NCI-H345 treated with DMSO at 0.1 percent for 48 hours (cell line): ENCODE measurements around the gene RUNX3.
"Not testable (repeated sequence)": the region's sequence is repeated elsewhere in the genome, so short reads cannot be mapped to it uniquely, and the experiment has no call there.

Experiments
- DNase-seq: peaks from one replicate; lab custom pipeline; 2025; ENCODE audit not compliant: unreplicated experiment; lab: John Stamatoyannopoulos, UW

The RUNX3 gene

GRCh38 chr1:24930260-24931145, at the start of gene RUNX3:
RUNX3 (minus strand) TSS chr1:24930276; CDS start chr1:24929868, 408 bp downstream.
- DNase-seq = peak; percentile 48

DNA sequence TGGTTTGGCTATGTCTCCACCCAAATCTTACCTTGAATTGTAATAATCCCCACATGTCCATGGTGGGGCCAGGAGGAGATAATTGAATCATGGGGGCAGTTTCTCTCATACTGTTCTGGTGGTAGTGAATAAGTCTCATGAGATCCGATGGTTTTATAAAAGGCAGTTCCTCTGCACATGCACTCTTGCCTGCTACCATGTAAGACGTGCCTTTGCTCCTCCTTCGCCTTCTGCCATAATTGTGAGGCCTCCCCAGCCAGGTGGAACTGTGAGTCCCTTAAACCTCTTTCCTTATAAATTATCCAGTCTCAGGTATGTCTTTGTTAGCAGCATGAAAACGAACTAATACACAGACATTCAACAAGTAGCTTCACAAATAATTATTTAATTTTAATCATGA, 49.2 kb upstream of the RUNX3 start:
- DNase-seq = not testable (repeated sequence)

GRCh38 chr1:24978383-24979032, 48.4 kb upstream of the RUNX3 start:
- DNase-seq = no peak

DNA sequence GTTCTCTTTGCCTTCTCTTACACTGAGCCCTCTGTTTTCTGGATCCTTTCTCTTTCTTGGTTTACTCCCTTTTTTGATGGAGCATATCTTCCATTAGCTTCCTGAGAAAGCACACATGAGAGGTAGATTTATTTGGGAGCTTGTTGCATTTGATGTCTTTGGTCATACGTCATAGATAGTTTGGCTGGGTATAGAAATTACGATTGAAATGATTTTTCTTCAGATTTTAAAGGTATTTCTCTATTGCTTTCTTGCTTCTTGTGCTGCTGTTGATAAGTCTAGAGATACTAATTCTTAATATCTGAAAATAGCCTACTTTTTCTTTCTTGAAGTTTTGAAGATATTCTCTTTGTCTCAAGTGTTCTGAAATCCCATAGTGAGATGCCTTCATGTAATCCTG, 45.3 kb upstream of the RUNX3 start:
- no peak for DNase-seq

GRCh38 chr1:24973315-24973714, 43.2 kb upstream of the RUNX3 start:
- no peak for DNase-seq

DNA sequence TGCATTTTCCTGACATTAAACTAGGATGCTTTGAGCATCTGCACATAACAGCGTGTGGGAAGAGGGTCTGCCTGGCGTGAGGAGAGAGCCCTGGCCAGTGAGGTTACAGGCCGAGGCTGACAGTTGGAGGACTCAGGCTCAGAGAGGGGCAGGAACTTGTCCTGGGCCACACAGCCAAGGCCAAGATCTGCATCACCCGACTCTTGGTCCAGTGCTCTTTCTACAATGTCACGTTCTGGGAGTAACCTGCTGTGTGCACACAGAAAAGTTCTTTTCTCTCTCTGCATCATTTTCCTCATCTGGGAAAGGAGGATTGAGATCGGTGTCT, 42.8 kb upstream of the RUNX3 start:
- no peak for DNase-seq

GRCh38 chr1:24972221-24972914, 42.3 kb upstream of the RUNX3 start:
- DNase-seq = no peak

DNA sequence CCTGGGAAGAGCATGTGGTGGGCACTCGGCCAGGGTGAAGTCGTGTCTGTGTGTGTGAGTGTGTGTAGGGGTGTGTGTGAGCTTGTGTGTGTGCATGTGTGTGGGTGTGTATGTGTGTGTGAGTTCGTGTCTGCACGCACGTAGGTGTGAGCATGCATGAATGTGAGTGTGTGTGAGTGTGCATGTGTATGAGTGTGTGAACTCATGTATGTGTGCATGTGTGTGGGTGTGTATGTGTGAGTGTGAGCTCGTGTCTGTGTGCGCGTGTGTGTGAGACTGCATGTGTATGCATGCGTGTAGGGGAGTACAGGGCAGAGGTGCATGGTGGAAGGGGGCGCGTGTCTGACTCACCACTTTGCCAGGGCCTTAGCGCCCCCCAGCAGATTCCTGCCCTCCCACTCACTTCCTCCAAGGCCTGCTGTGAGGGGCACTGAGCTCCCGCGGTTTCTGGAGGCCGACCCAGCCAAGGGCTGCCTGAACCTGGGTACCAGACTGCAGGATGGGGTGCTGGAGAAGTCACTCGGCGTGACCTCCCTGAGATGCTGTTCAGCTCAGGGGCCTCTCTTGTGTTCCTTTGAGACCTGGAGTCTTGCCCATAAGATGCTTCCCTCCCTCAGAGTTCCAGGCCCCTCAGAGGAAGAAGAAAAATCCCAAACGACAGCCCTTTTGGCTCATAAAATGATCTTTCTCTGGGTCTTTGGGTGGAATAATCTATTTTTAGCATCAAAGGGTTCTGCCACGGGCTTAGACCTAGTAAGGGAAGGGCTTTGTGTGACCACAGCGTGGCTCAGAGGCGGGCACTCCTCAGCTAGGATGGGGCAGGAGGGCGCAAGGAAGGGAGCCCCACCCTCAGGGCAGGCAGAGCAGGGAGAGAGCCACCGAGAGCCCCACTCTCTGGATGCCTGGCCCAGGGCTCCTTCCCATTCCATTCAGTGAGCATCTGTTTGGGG, 41.1 kb upstream of the RUNX3 start:
- no peak for DNase-seq

- no peak for DNase-seq
These were observed 40.3 kb upstream of the RUNX3 start for GRCh38 chr1:24970399-24970753.

- no peak for DNase-seq
These were observed 39.7 kb upstream of the RUNX3 start for GRCh38 chr1:24969596-24970398.

DNA sequence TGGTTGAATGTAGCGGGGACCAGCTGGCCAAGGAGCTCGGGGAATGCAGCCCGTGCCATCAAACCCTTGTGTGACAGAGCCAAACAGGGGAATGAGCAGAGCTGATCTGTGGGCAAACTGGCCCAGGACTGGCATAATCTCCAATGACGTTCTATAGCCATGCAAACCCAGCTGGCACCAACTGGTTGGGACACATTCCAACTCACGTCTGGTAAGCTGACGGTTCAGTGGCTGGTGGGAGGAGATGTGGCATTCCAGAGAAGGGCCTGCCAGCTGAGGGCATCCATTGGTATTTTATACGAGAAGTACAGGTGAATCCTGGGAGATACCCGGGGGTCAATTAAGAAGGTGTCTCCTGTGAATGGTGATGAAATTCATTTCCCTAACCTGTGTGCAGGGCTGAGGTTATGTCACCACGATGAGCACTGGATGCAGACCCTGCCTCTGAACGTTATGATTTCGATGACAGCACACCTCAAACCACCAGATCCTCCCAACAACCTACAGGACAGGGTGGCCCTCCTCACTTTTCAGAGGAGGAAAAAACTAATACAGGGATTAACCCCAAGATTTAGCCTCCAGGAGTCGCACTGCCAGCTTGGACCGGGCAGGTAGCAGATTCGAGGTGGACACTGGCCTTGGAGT, 39.0 kb upstream of the RUNX3 start:
- no peak for DNase-seq

GRCh38 chr1:24967962-24968361, 37.9 kb upstream of the RUNX3 start:
- no peak for DNase-seq

DNA sequence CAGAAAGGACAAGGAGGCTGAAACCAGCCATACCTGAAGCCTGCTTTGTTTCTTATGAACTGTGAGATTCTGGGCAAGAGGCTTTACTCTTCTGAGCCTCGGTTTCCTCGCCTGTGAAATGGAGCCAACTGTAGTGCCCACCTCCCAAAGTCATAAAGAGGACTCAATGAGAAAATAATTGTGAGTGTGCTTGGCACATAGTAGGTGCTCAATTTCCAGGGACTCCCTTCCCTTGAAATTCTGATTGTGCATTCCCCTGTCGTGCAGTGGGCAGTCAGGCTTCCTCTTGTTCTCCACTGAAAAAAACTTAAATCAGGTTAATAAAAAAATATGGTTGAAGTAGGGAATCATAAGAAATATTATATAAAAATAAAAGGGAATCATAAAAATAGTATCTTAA, 37.5 kb upstream of the RUNX3 start:
- DNase-seq = no peak

DNA sequence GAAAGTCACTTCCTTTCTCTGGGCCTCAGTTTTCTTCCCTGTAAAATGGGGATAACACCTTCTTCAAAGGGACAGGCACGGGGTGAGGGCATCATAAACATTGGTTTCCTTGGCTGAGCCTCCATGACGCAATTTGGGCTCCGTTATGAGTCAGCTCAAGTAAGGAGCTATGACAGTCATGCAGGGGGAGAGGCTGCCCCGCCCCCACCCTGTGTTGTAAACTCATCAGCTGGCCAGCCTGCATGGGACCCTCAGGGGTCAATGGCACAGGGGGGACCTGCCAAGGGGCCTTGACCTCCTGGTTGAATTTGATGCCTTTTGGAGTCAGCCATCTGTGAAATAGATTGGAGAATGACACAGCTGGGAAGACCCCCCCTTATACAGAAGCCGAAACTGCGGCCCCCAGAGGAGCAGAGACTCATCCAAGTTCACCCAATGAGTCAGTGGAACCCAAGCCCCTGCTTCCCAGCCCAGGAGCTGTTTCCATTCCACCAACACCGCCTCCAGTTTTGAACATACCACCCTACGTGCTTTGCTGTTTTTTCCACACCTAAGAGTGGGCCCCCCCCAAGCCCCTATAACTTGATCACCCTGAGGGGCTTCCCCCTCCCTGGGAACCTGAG, 36.8 kb upstream of the RUNX3 start:
- DNase-seq = no peak

DNA sequence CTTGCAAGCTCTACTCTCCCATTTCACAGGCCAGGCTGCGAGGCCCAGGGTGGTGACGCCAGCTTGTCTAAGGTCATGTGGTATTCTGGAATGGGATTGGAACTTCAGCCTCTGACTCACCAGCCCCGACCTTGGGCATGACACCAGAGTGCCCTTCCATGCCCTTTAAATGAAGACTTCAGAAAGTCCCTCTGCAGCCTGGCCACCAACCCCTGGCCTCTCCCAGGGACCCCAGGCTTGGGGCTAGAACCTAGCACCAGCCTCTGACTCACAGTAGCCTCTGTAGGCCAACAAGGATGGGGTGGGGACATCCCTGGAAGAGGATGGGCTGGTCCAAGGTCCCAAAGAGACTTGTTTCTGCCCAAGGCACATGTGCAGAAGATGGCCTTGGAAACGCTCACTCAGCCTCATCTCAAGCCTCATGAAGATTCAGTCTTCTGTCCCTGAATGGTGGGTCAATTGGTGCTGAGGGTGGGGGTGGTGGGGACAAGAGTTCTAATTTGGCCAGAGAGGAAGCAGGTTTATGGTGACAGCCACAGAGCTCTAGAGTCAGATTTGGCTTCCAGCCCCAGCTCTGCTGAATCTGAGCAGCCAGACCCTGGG, 36.1 kb upstream of the RUNX3 start:
- no peak for DNase-seq

- no peak for DNase-seq
These were observed 35.5 kb upstream of the RUNX3 start for GRCh38 chr1:24965571-24965930.

DNA sequence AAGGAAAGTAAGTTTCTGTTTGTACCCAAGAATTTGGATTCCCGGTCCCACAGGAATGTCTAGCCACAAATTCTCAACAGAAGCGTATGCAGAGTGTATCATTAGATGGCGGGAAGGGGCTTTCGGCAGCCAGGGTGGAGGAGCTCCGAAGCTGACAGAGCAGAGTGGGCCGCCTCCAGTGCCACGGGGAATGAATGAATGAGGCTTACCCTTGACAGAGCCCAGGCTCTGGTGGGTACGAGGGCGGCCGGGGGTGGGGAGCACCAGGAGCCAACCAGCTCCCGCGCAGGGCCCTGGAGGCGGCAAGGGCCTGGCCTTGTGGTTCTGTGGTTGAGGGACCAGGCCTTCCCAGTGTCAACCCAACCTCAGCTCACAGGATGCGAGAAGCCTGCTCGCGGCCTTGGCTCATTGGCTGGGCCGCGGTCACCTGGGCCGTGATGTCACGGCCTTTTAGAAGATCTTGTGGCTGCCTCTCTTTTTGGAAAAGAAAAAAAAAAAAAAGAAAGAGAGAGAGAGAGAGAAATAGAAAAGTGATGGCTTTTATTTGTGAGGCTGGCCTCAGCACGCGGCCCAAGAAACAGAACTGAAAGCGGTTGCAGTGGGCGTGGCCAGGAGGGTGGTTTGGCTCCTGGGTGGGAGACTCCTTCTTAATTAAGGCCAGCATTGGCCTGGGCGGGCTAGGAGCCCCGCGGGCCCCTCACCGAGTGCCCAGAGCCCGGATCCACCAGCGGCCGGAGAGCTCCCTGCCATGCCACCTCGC, 34.9 kb upstream of the RUNX3 start:
- no peak for DNase-seq
